GM19438 (cell line): ENCODE results near the gene CNKSR2.
"Not testable (repeated sequence)": the region's sequence is repeated elsewhere in the genome, so short reads cannot be mapped to it uniquely, and the experiment has no call there.

Source experiments
- ATAC-seq: cut with Tn5 transposase; IDR thresholded peaks from one replicate; pipeline ENCODE4 v1.9.1; 2021; ENCODE audit warnings: low read depth; ENCODE audit not compliant: unreplicated experiment

Gene CNKSR2

DNA sequence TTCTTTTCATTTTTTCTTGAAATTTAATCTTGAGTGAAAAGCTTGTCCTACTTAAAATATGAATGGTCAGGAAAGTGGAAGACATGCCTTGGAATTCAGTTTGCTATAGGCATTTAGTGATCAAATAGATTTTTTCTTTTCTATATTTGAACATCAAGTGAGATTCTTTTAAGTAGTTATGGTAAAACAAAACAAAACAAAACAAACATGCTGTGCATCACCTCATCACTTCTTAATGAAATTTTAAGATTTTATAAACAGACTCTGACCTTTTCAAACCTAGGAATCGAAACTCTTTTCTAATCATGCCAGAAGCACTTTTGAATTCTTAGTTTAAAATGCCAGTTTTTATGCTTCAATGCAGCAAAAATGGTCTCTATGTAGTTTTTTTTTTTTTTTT lies 62.8 kb downstream of the CNKSR2 start:
- no peak for ATAC-seq

DNA sequence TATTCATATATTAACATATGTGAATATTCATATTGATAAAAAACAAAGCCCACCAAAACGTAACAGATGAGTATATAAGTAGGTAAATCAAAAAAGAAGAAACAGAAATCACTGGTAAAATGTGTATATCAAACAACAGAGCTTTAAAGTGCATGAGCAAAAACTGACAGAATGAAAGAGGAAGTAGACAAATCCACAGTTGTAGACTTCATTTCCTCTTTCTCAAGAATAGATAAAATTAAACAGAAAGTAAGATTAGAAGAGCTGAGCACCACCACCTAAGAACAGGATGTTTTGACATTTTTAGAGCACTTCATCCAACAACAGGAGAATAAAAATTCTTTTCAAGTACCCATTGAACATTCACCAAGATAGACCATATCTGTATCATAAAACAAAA lies 64.6 kb downstream of the CNKSR2 start:
- ATAC-seq: peak; percentile 98

DNA sequence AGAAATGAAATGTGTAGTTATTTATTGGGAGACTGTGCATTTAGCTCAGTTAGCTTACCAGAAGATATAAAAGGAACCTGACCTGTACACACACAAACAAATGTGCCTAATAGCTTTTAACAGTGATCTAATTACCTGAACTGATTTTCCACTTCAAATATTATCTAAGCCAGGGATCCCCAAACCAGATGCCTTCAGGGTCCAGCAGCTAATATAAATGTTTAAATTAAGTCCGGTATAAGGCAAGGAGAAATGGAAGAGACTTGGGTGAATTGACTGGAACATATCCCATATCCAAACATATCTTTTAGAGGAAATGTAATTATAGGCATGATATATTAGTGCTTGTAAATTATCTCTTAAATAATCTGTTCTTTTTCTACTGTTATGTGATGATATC lies 66.7 kb downstream of the CNKSR2 start:
- no peak for ATAC-seq

DNA sequence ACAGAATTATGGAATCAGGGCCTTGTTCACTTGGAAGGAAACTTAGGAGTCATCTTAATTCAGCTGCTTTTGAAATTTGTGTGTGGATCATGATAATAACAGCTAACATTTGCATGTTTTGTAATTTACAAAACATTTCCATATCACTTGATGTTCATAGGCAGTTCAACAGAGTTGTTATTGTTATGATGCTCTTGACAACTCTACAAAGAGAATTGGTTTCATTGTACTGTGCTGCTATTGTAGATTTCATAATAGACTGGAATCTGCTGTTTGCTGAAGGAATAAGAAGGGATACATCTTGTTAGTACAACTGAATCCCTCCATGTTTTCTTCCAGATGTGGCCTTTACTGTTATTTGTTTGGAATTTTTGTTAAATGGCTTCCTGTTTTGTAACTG lies 83.5 kb downstream of the CNKSR2 start:
- ATAC-seq: no peak

DNA sequence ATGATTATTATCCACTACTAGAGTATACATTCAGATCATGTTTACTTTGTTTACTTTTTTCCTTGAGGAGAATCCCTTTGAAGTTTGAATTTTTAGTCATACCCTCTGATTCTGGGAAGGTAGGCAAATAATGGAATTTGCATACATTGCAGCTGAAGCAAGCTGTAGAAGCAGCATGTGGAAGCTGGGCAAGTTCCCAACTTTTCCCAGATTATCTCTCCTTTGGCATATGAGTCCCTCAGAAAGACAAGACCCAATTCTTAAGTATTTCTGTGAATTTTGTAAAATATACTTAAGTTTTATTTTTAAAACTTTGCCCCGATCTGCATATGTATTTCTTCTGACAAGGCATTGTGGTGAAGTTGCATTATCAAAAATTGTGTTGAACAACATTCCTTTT lies 94.9 kb downstream of the CNKSR2 start:
- no peak for ATAC-seq

DNA sequence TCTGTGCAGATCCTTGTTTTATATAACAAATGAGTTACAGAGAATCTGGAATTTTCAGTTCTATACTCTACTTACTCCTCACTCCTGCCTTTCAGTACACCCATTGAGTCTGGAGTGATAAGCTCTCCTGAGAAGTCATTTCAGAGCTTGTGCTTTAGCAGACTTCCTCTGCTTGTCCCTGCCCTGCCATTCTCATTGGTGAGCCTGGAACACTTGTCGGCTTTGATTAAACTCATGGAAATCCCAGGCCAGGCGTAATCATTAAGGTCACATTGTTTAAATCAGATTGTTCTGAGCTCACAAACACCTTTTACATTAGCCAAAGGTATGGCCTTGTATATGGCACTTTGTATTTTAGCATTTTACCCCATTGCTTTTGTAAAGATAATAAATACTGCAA lies 102.7 kb downstream of the CNKSR2 start:
- no peak for ATAC-seq

DNA sequence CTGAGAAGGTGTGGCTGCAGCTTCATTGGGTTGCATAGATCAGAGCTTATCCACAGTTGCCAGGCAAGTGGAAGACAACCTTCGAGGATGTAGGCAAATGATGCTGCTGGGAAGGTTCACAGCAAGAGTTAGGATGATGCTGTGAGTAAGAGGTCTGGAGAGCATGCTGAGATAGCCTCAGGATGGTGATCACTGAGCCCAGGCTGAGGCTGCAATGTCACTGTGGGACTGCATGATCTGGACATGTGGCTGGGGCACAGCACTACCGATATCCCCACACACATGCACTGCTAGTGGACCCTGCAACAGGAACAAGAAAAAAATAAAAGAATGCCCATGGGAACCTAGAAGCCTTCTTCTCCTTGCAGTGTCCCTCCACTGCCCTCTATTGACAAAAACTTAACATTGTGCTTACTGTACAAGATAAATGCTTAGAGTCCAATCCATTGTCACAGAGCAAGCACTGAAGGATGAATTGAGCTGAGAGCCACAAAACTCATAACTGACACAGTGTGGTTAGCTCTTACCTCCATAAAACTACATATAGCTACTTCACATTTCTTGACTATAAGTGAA lies 105.6 kb downstream of the CNKSR2 start:
- ATAC-seq: peak; percentile 79

DNA sequence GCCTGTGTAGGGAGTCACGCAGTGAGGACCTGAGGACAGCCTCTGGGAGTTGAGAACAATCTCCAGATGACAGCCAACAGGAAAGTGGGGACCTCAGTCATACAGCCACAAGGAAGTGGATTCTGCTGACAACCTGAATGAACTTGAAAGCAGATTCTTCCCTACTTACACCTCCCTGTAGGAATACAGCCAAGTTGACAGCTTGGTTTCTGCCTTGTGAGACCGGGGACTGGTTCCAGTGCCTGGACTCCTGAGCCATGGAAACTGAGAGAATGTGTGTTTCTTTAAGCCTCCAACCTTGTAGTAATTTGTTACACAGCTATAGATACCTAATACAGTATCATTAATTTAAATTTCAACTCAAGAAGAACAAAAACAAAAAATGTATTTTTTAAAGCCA lies 107.5 kb downstream of the CNKSR2 start:
- no peak for ATAC-seq

DNA sequence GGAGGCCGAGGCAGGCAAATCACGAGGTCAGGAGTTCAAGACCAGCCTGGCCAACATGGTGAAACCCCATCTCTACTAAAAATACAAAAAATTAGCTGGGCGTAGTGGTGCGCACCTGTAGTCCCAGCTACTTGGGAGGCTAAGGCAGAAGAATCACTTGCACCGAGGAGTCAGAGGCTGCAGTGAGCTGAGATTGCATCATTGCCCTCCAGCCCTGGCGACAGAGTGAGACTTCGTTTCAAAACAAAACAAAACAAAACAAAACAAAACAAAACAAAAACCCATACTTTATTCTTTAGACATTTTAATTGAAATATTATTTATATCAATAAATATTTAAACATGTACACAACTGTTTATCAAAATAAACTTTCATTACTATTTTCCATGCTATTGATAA lies 109.8 kb downstream of the CNKSR2 start:
- ATAC-seq: not testable (repeated sequence)

DNA sequence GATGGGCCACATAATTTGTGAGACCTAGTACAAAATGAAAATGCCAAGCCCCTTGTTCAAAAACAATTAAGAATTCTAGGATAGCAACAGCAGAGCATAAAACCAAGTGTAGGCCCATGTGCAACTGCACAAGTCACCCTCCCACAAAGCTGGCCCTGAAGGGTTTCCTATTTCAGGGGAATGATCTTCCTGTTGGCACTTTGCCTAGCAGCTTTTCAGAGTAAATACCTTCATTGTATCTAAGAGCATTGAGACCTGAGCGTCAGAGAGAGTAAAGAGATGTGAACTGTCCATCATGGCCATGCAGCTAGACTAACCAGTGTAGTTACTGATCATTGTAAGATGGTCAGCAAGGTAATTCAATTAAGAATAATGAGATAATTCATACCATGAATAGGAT lies 113.6 kb downstream of the CNKSR2 start:
- ATAC-seq: no peak

DNA sequence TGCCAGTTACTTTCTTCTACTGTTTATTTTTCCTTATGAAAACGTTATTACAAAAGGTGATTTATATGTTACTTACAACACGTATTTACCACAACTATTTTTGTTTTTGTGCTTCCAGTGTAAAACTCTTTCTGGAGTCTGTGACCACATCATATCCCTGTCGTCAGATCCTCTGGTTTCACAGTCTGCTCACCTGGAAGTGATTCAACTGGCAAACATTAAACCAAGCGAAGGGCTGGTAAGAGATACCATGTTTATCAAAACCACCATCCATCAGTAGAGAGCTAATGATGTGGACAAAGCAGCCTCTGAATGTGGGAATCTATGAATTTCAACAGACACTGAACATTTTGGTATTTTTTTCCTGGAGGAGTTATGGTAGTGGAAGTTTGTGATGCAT lies 116.1 kb downstream of the CNKSR2 start:
- no peak for ATAC-seq

DNA sequence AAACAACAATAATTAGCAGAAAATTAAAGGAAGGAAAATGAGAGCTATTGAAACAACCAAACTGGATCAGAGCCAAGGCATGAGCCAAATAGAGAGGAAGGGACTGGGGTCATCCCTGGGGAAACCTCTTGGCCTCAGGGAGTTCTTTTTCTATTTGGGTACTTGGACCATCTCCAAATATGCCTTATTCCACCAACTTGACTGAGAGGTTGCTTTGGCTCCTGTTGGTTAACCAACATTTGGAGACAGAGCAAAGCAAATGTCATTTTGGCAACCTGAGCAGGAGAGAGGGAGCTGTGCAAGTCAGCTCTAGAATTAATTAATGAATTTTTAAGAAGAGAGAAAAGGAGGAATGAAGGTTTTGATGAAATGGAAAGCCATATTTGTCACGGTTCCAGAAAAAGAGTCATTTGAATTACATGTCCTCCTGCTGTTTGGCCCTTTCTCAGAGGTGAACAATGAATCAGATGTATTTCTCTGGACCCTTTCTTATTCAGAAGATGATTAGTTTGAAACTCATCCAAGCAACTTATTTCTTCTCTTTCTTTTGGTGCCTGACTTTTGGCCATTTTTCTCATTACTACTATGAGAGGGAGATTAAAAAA lies 119.1 kb downstream of the CNKSR2 start:
- no peak for ATAC-seq

DNA sequence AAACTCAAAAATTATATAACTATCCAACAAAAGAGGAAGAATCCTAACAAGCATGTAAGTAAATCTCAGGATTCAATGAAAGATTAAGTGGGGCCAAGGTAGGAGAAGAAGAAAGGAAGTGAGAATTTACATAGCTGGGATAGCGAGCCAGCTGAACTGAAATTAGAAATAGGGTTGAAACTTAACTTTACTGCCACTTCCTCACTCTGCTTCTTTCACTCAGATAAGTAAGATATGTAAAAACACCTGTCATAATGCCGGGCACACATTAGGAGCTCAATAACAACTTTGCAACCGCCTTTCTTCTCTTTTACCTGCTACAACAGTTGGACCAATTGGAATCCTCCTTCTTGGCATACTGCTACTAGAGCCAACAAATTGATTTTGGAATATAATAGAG lies 129.4 kb downstream of the CNKSR2 start:
- ATAC-seq: peak; percentile 86

DNA sequence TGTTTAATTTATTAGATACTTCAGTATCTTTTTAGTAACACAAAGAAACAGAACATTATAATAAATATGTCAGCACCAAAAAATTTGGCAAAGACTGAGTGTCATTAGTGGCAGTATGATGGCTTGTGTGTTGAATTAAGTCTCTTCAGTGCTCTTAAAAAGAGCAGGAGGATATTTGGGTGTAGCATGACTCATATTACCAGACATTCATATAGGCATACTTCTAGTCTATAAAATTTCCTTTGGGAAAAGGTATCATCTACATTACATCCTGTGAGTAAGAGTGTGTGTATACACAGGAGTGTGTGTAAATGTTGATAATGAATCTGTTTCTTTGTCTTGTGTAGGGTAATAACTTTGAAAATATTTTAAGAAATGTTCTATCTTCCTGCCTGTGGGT lies 135.7 kb downstream of the CNKSR2 start:
- no peak for ATAC-seq

DNA sequence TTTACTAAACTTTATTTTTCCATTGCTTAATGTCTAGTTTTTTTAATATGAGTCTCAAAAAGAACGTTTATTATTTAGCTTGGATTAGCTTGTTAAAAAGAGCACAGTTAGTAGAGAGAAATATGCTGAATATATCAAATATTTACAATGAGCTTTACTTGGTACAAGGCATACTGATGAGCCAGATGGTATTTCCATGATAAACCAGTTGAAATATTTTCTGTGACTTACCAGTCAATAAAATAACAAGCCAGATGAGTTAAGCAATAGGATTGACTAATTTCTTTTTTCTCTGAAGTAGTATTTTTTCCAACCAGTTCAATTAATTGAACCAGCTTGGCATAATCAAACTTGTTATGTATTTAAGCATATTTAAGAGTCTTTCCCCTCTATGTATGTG lies 149.8 kb downstream of the CNKSR2 start:
- ATAC-seq: no peak

DNA sequence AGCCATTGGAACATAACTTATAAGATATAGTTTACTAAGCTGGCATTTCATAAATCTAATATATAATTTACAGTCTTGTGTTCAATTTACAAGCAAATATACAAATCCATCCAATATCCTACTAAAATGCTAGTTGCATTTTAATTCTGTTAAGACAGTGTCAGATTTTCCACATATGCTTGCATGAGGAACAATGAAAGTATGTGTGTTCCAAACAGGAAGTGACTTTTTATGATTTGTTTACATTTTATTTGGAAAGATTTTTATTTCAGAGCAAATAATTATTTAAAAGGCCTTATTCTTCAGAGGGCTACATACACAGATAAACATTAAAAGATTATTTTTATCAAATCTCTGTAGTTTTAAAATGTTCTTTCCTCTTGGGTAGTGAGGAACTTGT lies 153.9 kb downstream of the CNKSR2 start:
- no peak for ATAC-seq

DNA sequence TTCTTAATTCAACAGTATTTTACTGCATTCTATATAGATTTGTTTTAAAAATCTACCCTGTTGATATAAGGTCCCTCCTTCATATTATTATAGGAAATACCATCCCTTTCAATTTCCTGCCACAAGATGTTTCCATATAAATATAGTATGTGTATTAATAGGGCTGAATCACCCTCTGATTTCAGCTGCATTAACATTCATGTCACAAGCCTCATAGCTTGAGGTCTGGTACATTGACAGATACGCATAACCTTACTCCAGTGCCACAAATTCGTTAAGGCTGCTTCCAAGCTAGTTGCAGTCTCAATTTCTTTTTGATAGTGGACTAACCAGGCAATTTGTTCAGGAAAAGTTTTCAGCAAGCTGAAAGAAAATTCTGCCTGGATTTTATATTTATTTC lies 155.6 kb downstream of the CNKSR2 start:
- ATAC-seq: no peak

DNA sequence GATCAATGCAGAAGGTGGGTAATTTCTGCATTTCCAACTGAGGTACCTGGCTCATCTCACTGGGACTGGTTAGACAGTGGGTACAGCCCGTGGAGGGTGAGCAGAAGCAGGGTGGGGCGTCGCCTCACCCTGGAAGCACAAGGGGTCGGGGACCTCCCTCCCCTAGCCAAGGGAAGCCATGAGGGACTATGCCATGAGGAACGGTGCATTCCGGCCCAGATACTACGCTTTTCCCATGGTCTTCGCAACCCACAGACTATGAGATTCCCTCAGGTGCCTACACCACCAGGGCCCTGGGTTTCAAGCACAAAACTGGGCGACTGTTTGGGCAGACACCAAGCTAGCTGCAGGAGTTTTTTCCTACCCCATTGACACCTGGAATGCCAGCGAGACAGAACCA lies 170.4 kb downstream of the CNKSR2 start:
- ATAC-seq: not testable (repeated sequence)

DNA sequence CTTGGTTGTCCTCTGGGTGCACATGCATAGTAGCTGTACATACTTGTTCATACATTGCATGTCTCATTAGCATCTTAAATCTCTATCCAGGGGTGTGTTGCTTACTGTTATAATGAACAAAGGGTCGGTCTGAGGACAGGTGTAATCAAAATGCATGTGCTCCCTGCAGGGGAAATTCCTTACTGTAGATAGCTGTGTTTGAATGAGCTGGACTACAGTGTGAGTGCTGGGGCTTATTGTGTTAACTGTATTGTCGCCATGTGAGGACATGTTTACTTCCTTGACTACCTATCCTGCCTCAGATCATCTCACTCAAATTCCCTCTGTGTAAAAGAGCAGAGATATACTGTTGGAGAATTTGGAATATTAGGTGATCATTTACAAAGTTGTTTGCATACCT lies 185.2 kb downstream of the CNKSR2 start:
- ATAC-seq: no peak

DNA sequence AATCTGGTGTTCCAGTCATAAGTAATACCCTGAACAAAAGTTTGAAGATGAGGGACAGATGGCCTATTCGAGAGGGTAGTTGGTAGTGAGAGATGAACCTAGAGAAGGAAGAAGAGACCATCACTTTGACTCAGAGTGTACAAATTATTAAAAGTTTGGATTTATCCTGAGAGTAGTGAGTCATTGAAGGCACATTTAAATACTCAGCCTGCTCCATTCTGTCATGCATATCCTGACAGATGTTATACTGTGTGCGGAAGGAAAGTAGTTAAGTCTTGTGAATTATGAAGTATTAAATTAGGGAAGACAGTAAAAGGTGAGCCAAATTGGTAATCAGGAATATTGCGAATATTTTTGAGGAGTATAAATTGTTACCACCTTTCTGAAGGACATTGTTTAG lies 190.8 kb downstream of the CNKSR2 start:
- no peak for ATAC-seq

DNA sequence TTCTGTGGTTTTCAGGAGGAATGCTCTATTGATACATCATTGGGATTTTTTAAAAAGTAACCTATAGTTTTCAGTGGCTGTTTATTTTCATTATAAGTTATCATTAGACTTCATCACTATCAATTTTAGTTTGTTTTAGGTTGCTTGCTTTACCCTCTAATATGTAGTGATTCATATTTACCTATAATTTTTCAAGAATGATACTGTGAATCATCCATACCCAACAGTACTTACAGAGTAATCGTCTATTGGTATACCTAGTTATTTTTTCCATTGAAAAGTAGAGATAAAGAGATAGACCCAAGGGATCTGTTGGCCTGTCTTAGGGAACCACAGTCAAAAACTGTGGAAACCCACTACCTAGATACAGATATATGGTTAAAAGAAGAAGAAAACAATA lies 200.6 kb downstream of the CNKSR2 start:
- no peak for ATAC-seq

DNA sequence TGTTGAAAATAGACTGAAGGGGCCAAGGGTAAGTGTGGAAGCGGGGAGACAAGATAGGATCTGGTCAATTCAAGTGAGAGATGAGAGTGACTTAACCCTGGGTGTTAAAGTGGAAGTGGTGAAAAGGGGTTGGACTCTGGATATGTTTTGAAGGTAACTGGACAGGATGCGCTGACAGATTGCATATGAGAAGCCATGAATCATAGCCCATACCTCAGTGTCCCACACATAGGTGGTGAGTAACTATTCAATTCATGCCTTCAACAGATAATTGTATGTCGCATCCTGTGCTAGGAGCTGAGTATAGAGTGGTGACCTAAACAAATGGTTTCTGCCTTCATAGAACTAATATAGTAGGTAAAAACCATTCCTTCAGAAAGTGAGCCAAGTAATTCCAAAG lies 207.3 kb downstream of the CNKSR2 start:
- ATAC-seq: no peak

DNA sequence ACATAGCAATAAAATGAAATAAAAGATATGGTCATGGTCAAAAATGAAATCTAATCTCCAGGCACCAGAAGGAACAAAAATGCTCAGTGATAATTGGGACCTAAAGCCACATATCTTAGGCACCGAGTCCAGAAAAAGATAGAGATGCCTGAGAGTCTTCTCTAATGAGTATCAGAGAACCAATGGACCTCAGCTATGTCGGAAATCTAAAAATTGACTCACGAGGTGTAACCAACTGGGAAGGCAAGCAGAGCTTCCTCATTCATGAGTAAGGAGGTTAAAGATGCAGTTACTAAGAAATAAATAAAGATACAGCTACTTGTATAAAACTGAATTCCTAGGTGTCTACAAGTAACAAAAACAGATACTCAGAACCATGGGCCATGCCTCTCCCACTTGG lies 211.8 kb downstream of the CNKSR2 start:
- no peak for ATAC-seq
